ENCODE measurements around the gene CENPO.

DNA sequence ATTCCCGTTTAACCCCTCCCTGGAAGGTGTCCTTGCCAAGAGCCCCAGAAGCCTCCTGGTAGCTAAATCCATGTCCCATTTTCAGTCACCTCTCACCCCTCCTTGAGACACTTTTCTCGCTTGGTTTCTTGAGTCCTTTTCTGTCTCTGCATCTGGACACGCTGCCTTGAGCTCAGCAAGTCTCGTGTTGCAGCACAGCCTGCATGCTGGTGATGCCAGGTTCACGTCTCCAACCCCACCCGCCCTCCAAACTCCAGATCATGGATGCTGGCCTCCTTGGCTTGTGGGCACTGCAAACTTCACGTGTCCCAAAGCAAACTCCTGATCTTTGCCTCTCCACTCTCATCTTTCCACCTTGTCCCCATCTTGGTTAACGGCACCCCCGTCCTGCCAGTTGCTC lies 39.3 kb downstream of the CENPO start:
- TF ChIP-seq CREB1 (IDR thresholded peaks at IDR 0.05; ENCODE audit: low read depth) (no peak), TAF1 (IDR thresholded peaks at IDR 0.05; ENCODE audit: low read depth) (peak; percentile 18; the same call in 1 of the 2 replicates), TCF12 (IDR thresholded peaks at IDR 0.05; ENCODE audit: low read depth) (no peak), RAD21 (IDR thresholded peaks at IDR 0.05; ENCODE audit: low read depth) (no peak), FOXM1 (IDR thresholded peaks at IDR 0.05; ENCODE audit: borderline replicate concordance, low read depth) (no peak), YY1 (IDR thresholded peaks at IDR 0.05; ENCODE audit: low read depth) (0 out of 2 replicates have a peak, but pooled peaks have one; percentile 10), EGR1 (IDR thresholded peaks at IDR 0.05) (no peak), EP300 (IDR thresholded peaks at IDR 0.05; ENCODE audit: borderline replicate concordance) (no peak), ZBTB7A (IDR thresholded peaks at IDR 0.05; ENCODE audit: low read depth) (0 out of 2 replicates have a peak, but pooled peaks have one; percentile 7), MAX (IDR thresholded peaks at IDR 0.05) (peak; percentile 45; the same call in 1 of the 2 replicates), CEBPB (IDR thresholded peaks at IDR 0.05) (no peak), TEAD4 (IDR thresholded peaks at IDR 0.05) (no peak)
- TF ChIP-seq, protein P1, sequence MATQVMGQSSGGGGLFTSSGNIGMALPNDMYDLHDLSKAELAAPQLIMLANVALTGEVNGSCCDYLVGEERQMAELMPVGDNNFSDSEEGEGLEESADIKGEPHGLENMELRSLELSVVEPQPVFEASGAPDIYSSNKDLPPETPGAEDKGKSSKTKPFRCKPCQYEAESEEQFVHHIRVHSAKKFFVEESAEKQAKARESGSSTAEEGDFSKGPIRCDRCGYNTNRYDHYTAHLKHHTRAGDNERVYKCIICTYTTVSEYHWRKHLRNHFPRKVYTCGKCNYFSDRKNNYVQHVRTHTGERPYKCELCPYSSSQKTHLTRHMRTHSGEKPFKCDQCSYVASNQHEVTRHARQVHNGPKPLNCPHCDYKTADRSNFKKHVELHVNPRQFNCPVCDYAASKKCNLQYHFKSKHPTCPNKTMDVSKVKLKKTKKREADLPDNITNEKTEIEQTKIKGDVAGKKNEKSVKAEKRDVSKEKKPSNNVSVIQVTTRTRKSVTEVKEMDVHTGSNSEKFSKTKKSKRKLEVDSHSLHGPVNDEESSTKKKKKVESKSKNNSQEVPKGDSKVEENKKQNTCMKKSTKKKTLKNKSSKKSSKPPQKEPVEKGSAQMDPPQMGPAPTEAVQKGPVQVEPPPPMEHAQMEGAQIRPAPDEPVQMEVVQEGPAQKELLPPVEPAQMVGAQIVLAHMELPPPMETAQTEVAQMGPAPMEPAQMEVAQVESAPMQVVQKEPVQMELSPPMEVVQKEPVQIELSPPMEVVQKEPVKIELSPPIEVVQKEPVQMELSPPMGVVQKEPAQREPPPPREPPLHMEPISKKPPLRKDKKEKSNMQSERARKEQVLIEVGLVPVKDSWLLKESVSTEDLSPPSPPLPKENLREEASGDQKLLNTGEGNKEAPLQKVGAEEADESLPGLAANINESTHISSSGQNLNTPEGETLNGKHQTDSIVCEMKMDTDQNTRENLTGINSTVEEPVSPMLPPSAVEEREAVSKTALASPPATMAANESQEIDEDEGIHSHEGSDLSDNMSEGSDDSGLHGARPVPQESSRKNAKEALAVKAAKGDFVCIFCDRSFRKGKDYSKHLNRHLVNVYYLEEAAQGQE (IDR thresholded peaks at IDR 0.05; ENCODE audit: low read depth) = no peak
- TF ChIP-seq, protein P2, sequence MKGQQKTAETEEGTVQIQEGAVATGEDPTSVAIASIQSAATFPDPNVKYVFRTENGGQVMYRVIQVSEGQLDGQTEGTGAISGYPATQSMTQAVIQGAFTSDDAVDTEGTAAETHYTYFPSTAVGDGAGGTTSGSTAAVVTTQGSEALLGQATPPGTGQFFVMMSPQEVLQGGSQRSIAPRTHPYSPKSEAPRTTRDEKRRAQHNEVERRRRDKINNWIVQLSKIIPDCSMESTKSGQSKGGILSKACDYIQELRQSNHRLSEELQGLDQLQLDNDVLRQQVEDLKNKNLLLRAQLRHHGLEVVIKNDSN (IDR thresholded peaks at IDR 0.05) = no peak

Measured in Ishikawa (cell line).